ENCODE results near the gene APBA2.

DNA sequence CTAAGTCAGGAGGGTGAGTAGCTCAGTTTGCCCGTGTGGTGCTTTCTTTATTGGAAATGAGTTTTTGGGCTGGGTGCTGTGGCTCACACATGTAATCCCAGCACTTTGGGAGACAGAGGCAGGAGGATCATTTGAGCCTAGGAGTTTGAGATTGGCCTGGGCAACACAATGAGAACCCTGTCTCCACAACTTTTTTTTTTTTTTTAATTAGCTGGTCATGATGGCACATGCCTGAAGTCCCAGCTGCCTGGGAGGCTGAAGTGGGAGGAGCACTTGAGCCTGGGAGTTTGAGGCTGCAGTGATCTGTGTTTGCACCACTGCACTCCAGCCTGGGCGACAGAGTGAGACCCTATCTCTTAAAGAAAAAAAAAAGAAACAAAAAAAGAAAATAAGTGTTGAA, 208.9 kb downstream of the APBA2 start:
- TF ChIP-seq, protein P1, sequence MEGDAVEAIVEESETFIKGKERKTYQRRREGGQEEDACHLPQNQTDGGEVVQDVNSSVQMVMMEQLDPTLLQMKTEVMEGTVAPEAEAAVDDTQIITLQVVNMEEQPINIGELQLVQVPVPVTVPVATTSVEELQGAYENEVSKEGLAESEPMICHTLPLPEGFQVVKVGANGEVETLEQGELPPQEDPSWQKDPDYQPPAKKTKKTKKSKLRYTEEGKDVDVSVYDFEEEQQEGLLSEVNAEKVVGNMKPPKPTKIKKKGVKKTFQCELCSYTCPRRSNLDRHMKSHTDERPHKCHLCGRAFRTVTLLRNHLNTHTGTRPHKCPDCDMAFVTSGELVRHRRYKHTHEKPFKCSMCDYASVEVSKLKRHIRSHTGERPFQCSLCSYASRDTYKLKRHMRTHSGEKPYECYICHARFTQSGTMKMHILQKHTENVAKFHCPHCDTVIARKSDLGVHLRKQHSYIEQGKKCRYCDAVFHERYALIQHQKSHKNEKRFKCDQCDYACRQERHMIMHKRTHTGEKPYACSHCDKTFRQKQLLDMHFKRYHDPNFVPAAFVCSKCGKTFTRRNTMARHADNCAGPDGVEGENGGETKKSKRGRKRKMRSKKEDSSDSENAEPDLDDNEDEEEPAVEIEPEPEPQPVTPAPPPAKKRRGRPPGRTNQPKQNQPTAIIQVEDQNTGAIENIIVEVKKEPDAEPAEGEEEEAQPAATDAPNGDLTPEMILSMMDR (IDR thresholded peaks at IDR 0.05) = no peak
- no peak for TF ChIP-seq POLR2A (IDR thresholded peaks at IDR 0.05)

All from transverse colon (tissue), 3 donors.